Transverse colon (tissue), 4 donors: Measurements from ENCODE around the gene CACNA1C. TPM values are rescaled to one million over a fixed set of nuclear protein-coding genes. Genes with fewer than 3 reads are reported as not detected.

Experiments used
- DNase-seq: peaks from one replicate; pipeline ENCODE4 v3.0.0-alpha.2; 2019
- H3K27ac ChIP-seq, 4 donors: fragments of 200-600 bp; sonication (generic); 2 replicates each; pipeline ENCODE4 v1.5.1; 2016 to 2018; ENCODE audit warnings: inconsistent platforms in 4 of 4
- H3K27me3 ChIP-seq: fragments of 200-600 bp; sonication (generic); 2 replicates; pipeline ENCODE4 v1.5.1; 2017; ENCODE audit warnings: inconsistent platforms
- H3K36me3 ChIP-seq, 4 donors: fragments of 200-600 bp; sonication (generic); 2 replicates each; pipeline ENCODE4 v1.5.1; 2017 to 2019; ENCODE audit warnings: inconsistent platforms in 4 of 4
- H3K4me1 ChIP-seq, 4 donors: fragments of 200-600 bp; sonication (generic); 2 replicates each; pipeline ENCODE4 v1.5.1; 2017 to 2020; ENCODE audit warnings: inconsistent platforms in 4 of 4
- H3K4me3 ChIP-seq, 4 donors: fragments of 200-600 bp; sonication (generic); 1 replicate in 1 of 4; 2 replicates in 3 of 4; pipeline versions ENCODE4 v1.5.1 to v1.6.1; 2017 to 2019; ENCODE audit warnings: inconsistent platforms in 4 of 4
- H3K9me3 ChIP-seq, 2 donors: fragments of 200-600 bp; sonication (generic); 2 replicates each; pipeline ENCODE4 v1.5.1; 2017 to 2019; ENCODE audit warnings: inconsistent platforms in 2 of 2
- EP300 ChIP-seq: sonication (generic); formaldehyde crosslinking; IDR thresholded peaks from one replicate; pipeline ENCODE4 v1.6.1; 2017; ENCODE audit warnings: antibody characterized with exemption, low read depth
- POLR2A ChIP-seq: fragments of 450-650 bp; IDR thresholded peaks from one replicate; pipeline ENCODE4 v1.6.1; 2016; ENCODE audit warnings: antibody characterized with exemption, mild to moderate bottlenecking, moderate library complexity
- POLR2AphosphoS5 ChIP-seq, 3 donors: sonication (generic); formaldehyde crosslinking; IDR thresholded peaks; one replicate each; pipeline ENCODE4 v1.6.1; 2016; ENCODE audit warnings: antibody characterized with exemption in 3 of 3
- WGBS, 2 donors: methylation state at CpG; one replicate each; pipeline ENCODE4 v1.1.5; 2018; ENCODE audit warnings: low coverage in 1 of 2; 5-methylcytosine and 5-hydroxymethylcytosine counted together
- in situ Hi-C, 4 donors: fragments of 200-750 bp; cut with MboI; loops; one replicate each; pipeline versions ENCODE4 v1.15.0 to v1.15.1; 2017; ENCODE audit warnings: low sequenced_read_pairs in 3 of 4, low pct_ligation_motif_present in 1 of 4, low pct_unique_long_range_greater_than_20kb in 1 of 4
- intact Hi-C: fragments of 100-400 bp; cut with DNase I; formaldehyde crosslinking; loops from one replicate; pipeline ENCODE4 v1.15.1; 2023; ENCODE audit warnings: low total_unique reads
- total RNA-seq, 4 donors: library from RNA; depleted of rRNA; stranded (reverse); fragments of >200 nt; gene quantifications; one replicate each; pipeline ENCODE4 v1.1.0, GENCODE V29; 2016
- TF ChIP-seq, protein P1 (sequence below), 5 experiments: fragments of 200-600 bp in 3 of 5; fragments of 450-650 bp in 2 of 5; sonication (generic) in 3 of 5; IDR thresholded peaks; 1 replicate in 2 of 5; 2 replicates in 3 of 5; pipeline ENCODE4 v1.5.1; 2016 to 2017; ENCODE audit warnings: antibody characterized with exemption in 5 of 5, inconsistent platforms in 3 of 5, mild to moderate bottlenecking in 2 of 5, moderate library complexity in 1 of 5

Gene CACNA1C
- total RNA-seq, 4 donors from 2014 or later = 18.8 to 35.2 (median 24.8) TPM

- intact Hi-C loops (no loop called here), in situ Hi-C loops (no loop called here)
- TF ChIP-seq POLR2A (no peak), EP300 (no peak), POLR2AphosphoS5 (IDR thresholded peaks at IDR 0.05) (no peak)
- TF ChIP-seq, protein P1, sequence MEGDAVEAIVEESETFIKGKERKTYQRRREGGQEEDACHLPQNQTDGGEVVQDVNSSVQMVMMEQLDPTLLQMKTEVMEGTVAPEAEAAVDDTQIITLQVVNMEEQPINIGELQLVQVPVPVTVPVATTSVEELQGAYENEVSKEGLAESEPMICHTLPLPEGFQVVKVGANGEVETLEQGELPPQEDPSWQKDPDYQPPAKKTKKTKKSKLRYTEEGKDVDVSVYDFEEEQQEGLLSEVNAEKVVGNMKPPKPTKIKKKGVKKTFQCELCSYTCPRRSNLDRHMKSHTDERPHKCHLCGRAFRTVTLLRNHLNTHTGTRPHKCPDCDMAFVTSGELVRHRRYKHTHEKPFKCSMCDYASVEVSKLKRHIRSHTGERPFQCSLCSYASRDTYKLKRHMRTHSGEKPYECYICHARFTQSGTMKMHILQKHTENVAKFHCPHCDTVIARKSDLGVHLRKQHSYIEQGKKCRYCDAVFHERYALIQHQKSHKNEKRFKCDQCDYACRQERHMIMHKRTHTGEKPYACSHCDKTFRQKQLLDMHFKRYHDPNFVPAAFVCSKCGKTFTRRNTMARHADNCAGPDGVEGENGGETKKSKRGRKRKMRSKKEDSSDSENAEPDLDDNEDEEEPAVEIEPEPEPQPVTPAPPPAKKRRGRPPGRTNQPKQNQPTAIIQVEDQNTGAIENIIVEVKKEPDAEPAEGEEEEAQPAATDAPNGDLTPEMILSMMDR (IDR thresholded peaks at IDR 0.05) = no peak
- Histone ChIP-seq H3K4me1 (no peaks in the 10 kb centered on the region), H3K27ac (no peak overlapping the region), H3K9me3 (no peaks in the 10 kb centered on the region), H3K36me3 (no peaks in the 10 kb centered on the region), H3K4me3 (no peak overlapping the region), H3K27me3 (no peaks in the 10 kb centered on the region)
- WGBS, 2 donors = 63 to 87% methylated on average over 5 of the region's 5 CpGs
- DNase-seq = no peak
These were observed 410.9 kb downstream of the CACNA1C start for GRCh38 chr12:2463719-2464118.

DNA sequence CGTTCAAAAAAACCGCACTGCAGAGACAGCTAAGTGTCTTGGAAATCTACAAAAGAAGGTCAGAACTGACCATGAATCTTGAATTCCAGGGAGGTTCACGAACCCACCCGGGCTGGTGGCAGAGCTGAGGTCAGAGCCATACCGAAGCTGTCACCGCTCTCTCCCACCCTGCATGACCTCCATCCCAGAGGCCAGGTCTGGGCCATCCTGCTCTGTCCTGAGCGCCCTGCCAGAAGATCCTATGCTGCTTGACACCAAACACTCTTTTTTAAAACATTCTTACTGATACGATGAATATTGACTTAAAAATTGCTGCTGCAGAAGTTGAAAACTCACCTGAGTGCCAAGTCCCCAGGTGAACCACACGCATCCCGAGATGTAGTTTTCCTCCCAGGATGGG is 412.9 kb downstream of the CACNA1C start:
- in situ Hi-C loops = no loop called here
- H3K27me3 ChIP-seq = no peaks in the 10 kb centered on the region
- H3K27ac ChIP-seq = no peak overlapping the region
- no peaks in the 10 kb centered on the region for H3K9me3 ChIP-seq
- 82% methylated on average over 10 of the region's 10 CpGs; no CpG with 5 or more reads in 1 of the 2 donors for WGBS, 2 donors
- TF ChIP-seq POLR2AphosphoS5 (IDR thresholded peaks at IDR 0.05) (no peak), EP300 (no peak), POLR2A (no peak)
- TF ChIP-seq, protein P1 (IDR thresholded peaks at IDR 0.05) = no peak
- H3K4me1 ChIP-seq = no peaks in the 10 kb centered on the region
- no peaks in the 10 kb centered on the region for H3K36me3 ChIP-seq
- H3K4me3 ChIP-seq = no peak overlapping the region
- intact Hi-C loops = no loop called here
- DNase-seq = no peak

DNA sequence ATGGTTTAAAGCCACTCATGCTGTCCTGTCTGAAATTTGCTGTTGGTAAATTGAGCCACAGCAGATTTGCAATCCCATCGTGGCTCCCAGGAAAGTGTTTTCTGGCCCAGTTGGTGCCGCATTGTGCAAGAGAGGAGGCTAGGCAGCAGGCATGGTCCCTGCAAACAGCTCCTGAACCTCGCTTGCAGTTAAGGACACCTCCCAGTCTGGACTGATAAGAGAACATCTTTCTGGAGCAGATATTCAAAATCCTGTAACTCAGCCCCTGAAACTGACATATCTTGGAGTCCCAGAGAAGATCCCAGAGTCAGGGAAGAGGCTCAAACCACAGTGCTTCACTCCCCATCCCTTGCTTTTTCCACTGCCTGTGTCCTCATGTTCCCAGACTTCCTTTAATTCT is 413.4 kb downstream of the CACNA1C start:
- Histone ChIP-seq H3K36me3 (no peaks in the 10 kb centered on the region), H3K27me3 (no peaks in the 10 kb centered on the region), H3K27ac (no peak overlapping the region), H3K9me3 (no peaks in the 10 kb centered on the region), H3K4me3 (no peak overlapping the region), H3K4me1 (no peaks in the 10 kb centered on the region)
- DNase-seq = no peak
- 60 to 68% methylated on average over 1 to 3 of the region's 3 CpGs for WGBS, 2 donors
- no peak for TF ChIP-seq EP300
- no peak for TF ChIP-seq POLR2A
- TF ChIP-seq POLR2AphosphoS5 (IDR thresholded peaks at IDR 0.05) = no peak
- TF ChIP-seq, protein P1 (IDR thresholded peaks at IDR 0.05) = no peak
- in situ Hi-C loops (no loop called here), intact Hi-C loops (no loop called here)

- no peak overlapping the region for H3K4me3 ChIP-seq
These were observed 414.8 kb downstream of the CACNA1C start for GRCh38 chr12:2467447-2468195.

More at GRCh38 chr12:2467447-2468195, 414.8 kb downstream of the CACNA1C start:
- intact Hi-C loops (no loop called here), in situ Hi-C loops (no loop called here)
- 86% methylated on average over 17 of the region's 17 CpGs; no CpG with 5 or more reads in 1 of the 2 donors for WGBS, 2 donors
- no peaks in the 10 kb centered on the region for H3K36me3 ChIP-seq
- no peak overlapping the region for H3K27ac ChIP-seq
- H3K9me3 ChIP-seq = no peaks in the 10 kb centered on the region
- no peak for TF ChIP-seq POLR2AphosphoS5 (IDR thresholded peaks at IDR 0.05)
- no peak for TF ChIP-seq POLR2A
- TF ChIP-seq, protein P1 (IDR thresholded peaks at IDR 0.05) = no peak
- no peak for TF ChIP-seq EP300
- no peaks in the 10 kb centered on the region for H3K4me1 ChIP-seq
- DNase-seq = no peak
- no peaks in the 10 kb centered on the region for H3K27me3 ChIP-seq
